Omental fat pad (tissue), 4 donors: ENCODE data around the gene MAPK8IP3. TPM values are rescaled to one million over a fixed set of nuclear protein-coding genes. Genes with fewer than 3 reads are reported as not detected.

Source experiments
- ATAC-seq: fragments of 150-250 bp; one replicate; pipeline ENCODE4 v1.9.1; 2016; ENCODE audit warnings: mild to moderate bottlenecking, moderate library complexity; ENCODE audit not compliant: low FRiP score
- DNase-seq: peaks from one replicate; pipeline ENCODE4 v3.0.0-alpha.2; 2019; ENCODE audit warnings: low spot score
- total RNA-seq, 4 donors: library from RNA; depleted of rRNA; stranded (reverse); fragments of >200 nt; gene quantifications; one replicate each; pipeline ENCODE4 v1.1.0, GENCODE V29; 2016
- TF ChIP-seq, protein P1 (sequence below), 3 donors: fragments of 450-650 bp; IDR thresholded peaks; one replicate each; pipeline ENCODE4 v1.5.1; 2016 to 2017; ENCODE audit warnings: antibody characterized with exemption in 3 of 3, mild to moderate bottlenecking in 3 of 3, moderate library complexity in 2 of 3

The MAPK8IP3 gene
- total RNA-seq, 4 donors from 2014 or later: 27.3 to 73.3 (median 51.6) TPM

GRCh38 chr16:1754204-1754603 lies 48.2 kb downstream of the MAPK8IP3 start:
- DNase-seq (no peak), ATAC-seq (no peak)
- TF ChIP-seq, protein P1, sequence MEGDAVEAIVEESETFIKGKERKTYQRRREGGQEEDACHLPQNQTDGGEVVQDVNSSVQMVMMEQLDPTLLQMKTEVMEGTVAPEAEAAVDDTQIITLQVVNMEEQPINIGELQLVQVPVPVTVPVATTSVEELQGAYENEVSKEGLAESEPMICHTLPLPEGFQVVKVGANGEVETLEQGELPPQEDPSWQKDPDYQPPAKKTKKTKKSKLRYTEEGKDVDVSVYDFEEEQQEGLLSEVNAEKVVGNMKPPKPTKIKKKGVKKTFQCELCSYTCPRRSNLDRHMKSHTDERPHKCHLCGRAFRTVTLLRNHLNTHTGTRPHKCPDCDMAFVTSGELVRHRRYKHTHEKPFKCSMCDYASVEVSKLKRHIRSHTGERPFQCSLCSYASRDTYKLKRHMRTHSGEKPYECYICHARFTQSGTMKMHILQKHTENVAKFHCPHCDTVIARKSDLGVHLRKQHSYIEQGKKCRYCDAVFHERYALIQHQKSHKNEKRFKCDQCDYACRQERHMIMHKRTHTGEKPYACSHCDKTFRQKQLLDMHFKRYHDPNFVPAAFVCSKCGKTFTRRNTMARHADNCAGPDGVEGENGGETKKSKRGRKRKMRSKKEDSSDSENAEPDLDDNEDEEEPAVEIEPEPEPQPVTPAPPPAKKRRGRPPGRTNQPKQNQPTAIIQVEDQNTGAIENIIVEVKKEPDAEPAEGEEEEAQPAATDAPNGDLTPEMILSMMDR (IDR thresholded peaks at IDR 0.05): no peak

GRCh38 chr16:1757714-1758461 lies 51.9 kb downstream of the MAPK8IP3 start:
- no peak for ATAC-seq
- TF ChIP-seq, protein P1 (IDR thresholded peaks at IDR 0.05): no peak
- DNase-seq: no peak

DNA sequence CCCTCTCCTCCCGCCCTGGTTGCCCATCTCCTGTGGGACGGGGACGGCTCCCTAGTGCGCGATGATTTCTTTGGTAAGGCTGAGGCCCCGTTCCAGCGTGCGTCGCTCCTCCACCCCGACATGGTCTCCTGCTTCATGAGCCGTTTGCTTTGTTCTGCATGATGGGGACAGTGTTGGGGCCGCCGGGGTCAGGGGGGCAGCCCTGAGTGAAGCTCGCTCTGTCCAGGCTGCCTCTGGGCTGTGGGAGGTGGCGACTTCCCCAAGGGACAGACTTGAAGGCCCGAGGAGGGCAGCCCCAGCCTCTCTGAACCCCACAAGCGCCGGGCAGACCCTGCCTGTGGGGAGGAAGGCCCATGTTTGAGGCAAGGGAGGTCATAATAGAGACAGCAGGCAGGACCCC lies 52.9 kb downstream of the MAPK8IP3 start:
- no peak for DNase-seq
- no peak for ATAC-seq
- TF ChIP-seq, protein P1 (IDR thresholded peaks at IDR 0.05): no peak

DNA sequence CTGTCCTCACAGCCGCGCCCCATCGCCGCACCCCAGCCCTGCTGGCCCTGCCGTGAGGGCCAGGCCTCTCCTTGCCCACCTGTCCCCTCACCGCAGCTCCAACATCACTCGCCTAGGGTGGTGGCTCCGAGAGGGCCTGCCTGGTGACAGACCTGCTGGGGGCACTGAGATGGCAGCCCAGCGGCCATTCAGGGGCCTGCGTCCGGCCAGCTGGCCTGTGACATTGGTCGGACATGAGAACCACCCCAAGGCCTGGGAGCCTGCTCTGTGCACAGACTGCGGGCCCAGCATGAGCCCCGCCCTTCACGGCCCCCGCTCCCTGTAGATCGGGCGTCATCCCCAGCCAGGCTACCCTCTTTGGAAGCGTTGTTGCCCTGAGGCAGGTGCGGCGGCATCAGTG lies 53.5 kb downstream of the MAPK8IP3 start:
- DNase-seq (no peak), ATAC-seq (no peak)
- TF ChIP-seq, protein P1 (IDR thresholded peaks at IDR 0.05): no peak

DNA sequence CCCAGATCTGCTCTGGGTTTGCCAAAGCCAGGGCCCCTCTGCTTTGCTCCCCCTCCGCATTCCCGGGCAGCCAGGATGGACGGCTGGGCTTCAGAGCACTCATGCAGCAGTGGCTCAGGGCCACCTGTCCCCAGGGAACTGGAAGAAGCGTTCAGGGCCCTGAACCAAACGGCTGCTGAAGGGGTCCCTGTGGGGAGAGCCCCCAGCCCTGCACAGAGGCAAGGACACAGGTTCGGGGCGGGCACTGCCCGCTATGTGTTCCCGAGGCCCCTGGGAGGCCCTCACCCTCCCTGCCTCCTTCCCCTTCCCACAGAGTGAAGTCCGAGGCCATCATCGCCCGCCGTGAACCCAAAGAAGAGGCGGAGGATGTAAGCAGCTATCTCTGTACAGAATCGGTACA lies 54.9 kb downstream of the MAPK8IP3 start:
- ATAC-seq (no peak), DNase-seq (no peak)
- TF ChIP-seq, protein P1 (IDR thresholded peaks at IDR 0.05): no peak

GRCh38 chr16:1761751-1762150 lies 55.8 kb downstream of the MAPK8IP3 start:
- DNase-seq: no peak
- TF ChIP-seq, protein P1 (IDR thresholded peaks at IDR 0.05): no peak
- ATAC-seq: no peak

GRCh38 chr16:1762196-1762878 lies 56.3 kb downstream of the MAPK8IP3 start:
- DNase-seq: no peak

More at GRCh38 chr16:1762196-1762878, 56.3 kb downstream of the MAPK8IP3 start:
- TF ChIP-seq, protein P1 (IDR thresholded peaks at IDR 0.05): no peak
- ATAC-seq: no peak
